HG02610 (cell line): ENCODE data around the gene MYO10.
"Not testable (repeated sequence)": the region's sequence is repeated elsewhere in the genome, so short reads cannot be mapped to it uniquely, and the experiment has no call there.

Source experiments
- ATAC-seq: cut with Tn5 transposase; IDR thresholded peaks from one replicate; pipeline ENCODE4 v1.9.1; 2021; ENCODE audit warnings: mild to moderate bottlenecking, moderate library complexity; ENCODE audit not compliant: unreplicated experiment

MYO10 gene

DNA sequence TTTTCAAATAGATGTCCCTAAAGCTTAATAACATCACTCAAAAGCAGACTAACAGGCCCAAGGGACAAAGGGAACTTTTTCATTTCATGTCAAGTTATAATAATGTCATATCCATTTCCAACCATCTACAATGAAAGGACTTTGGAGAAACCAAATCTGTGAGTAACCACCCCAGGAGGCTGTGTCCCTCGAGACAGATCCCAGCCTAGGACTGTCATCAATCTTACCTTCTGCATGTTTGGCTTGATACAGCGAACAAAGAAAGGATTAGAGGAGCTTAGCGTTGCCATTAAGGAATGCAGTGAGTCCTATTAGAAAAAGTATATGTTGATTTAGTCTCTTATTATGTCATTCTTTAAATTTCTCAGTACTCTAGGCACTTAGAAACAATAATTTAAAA, 181.5 kb downstream of the MYO10 start:
- ATAC-seq, result no peak

DNA sequence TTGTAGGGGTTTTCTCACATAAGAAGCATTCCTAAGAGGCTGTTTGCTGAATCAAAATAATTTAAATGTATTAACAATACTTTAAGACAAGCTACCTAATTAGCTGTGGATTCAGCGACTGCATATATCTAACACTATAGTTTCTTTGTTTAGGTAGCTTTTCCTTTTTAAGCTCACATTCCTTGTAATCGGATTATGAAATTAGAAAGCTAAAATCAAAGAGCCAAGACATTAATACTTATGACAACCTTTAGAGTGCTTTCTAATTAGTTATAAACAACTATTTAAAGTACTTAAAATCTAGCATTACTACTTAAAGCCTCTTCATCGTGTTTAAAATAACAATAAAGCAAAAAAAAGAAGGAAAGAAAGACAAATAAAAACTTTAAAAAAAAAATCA, 182.0 kb downstream of the MYO10 start:
- no peak for ATAC-seq

DNA sequence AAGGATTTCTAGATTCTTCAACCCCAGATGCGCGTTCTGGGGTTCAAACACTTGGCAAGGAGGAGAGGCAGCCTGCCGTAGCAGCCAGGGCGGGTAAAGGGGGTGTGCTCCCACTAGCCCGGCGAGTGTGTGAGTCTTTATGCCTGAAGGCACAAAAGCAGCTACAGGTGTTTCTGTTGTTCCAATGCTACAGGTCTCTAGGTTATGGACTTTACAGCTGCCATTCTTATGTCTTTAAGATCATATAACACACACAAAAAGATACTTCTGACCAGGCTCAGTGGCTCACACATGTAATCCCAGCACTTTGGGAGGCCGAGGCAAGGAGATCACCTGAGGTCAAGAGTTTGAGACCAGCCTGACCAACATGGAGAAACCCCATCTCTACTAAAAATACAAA, 185.6 kb downstream of the MYO10 start:
- no peak for ATAC-seq

DNA sequence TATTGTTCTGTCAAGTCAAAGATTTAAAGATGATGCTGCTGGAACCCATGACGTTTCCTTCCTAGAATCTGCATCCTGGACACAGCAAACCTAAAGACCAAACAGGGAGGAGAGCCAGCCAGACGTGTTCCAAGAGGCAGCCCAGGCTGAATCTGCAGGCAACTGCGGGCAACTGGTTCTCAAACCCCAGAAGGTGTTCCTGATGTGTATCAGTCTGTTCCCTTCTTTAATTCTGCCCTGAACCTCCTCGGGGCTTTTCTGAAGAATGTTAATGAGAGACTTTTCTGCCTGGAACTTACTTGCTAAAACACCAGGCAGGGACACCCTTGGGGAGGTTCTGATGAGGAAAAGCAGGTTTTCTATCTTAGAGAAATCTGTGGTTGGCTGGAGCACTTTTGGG, 186.5 kb downstream of the MYO10 start:
- ATAC-seq, result no peak

DNA sequence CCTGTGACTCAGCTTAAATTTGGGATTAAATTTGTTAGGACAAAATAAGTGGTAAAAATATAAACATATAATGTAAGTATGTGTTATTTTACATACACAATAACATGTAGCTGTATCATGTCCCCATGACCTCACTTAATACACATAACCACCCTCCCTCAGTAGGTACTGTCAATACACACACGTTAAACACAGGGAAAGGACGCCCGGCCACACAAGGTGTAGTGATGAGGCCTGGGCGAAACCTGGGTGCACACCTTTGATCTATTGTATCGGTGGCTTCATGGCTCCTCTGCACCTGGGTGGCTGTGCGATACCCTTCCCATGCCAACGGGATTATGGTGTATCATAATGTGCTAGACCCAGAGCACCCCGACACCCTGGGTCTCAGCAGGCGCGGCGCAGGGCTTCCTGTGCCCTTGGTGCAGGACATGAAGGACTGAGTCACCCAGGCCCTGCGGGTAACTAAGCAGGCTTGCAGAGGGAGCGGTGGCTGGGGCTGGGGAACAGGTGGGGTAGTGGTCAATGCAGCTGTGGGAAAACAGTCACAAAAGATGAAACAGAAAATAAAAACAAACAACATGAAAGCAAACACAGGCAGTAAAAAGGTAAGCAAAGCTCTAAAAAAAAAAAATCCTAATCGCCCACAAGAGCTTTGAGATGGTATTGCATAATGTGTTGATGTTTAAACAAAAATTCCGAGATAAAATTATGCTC, 191.8 kb downstream of the MYO10 start:
- ATAC-seq, result no peak

- ATAC-seq, result no peak
Measured at GRCh38 chr5:16742938-16743337, 193.2 kb downstream of the MYO10 start.

DNA sequence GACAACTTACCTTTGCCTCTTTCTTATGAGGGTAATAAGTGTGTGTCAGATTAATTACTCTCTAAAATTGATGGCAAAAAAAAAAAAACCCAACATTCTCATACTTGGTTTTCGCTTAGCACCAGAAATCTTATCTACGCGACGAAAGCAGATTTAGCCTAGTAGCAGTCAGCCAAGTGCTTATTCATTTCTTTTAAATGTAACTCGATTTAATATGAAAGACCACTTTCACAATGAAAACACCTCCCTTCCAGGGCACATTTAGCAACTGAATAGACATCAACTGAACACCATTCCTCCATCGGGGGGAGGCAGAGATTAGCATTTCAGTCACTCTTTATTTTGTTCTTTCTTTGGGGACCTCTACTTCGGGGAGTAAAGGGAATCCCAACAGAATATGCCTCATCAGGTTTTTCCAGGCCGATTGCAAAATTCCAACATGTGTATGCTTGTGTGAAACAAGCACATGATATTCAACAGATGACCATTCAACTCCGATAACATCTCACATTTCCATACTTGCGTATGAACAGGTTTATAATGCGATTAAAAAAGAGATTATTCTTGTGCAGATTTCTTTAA, 195.2 kb downstream of the MYO10 start:
- ATAC-seq, result no peak

GRCh38 chr5:16740066-16740810, 195.8 kb downstream of the MYO10 start:
- no peak for ATAC-seq

DNA sequence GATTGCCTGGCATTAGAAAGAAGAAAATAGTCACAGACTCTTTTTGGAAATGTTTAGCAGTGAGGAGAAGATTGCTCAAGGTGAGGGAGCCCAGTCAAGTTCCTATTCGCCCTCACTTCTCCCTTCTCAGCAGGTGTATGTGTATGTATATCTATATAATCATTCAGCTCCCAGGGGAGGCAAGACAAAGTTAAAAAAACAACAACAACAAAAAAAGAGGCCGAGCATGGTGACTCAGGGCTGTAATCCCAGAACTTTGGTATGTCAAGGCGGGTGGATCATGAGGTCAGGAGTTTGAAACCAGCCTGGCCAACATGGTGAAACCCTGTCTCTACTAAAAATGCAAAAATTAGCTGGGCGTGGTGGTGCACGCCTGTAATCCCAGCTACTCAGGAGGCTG, 197.7 kb downstream of the MYO10 start:
- ATAC-seq, result not testable (repeated sequence)

DNA sequence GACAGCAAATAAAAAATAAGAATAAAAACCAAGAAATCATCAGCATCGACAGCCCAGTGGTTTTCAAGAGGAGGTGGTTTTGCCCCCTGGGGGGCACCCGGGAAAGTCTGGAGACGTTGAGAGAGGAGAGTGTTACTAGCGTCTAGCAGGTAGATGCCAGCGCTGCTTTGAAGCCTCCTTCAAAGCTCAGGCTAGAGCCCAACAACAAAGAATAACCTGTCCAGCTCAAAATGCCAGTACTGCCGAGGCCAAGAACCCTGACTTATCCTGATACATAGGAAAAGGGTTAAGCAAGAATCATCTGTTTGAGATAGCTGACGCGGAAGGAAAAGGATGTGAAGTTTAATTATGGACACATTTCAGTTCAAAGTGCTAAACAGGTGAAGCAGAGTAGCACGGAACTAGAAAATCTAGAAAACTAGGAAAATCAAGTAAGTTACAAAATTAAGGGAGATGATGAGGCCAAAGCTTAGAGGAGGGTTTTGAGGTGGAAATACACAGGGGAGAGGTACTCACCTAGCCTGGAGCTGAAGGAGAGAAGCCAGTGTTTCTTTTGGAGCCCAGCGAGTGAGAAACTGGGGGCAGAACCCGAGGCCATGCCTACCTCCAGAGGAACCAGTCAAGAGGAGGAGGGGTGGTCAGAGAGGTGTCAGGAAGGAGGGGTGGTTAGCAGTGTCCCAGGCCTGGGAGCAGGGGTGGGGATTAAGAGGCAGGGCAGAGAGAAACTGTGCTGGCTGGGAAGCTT, 198.3 kb downstream of the MYO10 start:
- no peak for ATAC-seq

- ATAC-seq, result no peak
Measured at GRCh38 chr5:16737209-16737608, 198.9 kb downstream of the MYO10 start.

DNA sequence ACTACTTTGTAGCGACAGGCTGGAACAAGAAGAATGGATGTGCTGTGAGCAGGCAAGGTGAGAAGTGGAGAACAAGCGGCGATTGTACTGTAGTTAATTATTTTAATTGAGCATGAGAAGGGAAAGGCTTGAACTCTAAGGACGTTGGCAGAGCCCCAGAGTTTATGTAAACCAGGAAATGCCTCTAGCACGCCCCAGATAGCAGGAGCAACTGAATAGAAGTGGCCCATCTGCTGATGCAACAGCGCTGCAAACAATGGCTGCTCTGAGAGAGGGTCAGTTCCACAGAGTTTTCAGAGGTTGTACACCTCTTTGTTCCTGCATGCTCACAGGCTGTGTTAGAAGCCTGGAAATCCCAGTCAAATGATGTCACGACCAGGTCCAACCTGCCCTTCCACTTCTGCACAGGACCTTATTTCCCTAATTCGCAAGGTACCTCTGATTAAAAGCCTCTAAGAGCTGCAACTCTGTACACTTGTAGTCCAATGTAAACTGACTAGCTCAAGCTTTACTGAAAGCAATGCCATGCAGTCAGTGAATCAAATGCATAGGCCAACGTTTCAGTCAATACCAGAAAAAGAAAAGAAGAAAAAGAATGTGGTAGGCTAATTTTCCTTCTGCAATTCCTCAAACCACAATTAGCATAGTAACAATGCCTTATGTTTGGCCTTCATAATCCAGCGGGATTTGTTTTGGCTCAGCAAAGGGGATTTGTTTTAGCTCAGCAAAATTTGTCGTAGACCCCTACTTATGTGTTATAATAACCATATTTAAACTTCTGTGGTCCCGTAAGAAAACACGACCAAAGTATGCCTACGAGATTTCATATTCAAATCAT, 199.7 kb downstream of the MYO10 start:
- ATAC-seq, result no peak

DNA sequence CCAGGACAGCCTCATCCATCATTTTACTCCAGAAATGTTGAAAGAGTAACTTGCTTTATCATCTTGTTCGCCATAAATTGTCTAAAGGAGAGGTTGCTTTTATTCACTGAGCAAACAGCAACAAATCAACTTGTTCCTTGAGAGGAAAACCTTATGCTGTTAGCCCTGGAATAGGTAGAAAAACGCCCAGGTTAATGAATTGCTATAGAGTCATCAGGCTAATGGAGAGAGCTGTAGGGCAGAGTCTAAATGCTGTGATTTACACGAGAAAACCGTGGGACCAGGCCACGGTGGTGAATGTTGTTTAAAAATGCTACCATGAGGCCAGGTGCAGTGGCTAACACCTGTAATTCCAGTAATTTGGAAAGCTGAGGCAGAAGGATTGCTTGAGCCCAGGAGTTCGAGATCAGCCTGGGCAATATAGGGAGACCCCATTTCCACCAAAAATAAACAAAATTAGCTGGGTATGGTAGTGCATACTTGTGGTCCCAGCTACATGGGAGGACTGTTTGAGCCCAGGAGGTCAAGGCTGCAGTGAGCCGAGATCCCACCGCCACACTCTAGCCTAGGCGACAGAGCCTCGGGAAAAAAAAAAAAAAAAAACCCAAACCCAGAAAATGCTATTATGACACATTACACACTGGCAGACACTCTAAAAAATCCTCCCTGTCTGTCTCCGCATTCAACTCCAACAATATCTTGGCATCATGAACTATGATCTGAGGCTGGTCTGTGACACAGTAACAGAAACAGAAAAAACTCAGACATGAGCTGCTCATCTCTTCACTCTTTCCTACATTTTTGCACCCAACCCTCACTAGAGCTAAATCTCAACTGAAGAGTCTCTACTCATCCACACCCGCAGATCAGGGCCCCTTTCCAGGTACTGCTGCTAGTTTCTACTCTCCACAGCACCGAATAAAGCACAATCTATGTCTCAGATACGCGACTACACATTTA, 200.7 kb downstream of the MYO10 start:
- ATAC-seq, result no peak

GRCh38 chr5:16733331-16734006, 202.6 kb downstream of the MYO10 start:
- no peak for ATAC-seq

- no peak for ATAC-seq
Measured at GRCh38 chr5:16732356-16732755, 203.7 kb downstream of the MYO10 start.

DNA sequence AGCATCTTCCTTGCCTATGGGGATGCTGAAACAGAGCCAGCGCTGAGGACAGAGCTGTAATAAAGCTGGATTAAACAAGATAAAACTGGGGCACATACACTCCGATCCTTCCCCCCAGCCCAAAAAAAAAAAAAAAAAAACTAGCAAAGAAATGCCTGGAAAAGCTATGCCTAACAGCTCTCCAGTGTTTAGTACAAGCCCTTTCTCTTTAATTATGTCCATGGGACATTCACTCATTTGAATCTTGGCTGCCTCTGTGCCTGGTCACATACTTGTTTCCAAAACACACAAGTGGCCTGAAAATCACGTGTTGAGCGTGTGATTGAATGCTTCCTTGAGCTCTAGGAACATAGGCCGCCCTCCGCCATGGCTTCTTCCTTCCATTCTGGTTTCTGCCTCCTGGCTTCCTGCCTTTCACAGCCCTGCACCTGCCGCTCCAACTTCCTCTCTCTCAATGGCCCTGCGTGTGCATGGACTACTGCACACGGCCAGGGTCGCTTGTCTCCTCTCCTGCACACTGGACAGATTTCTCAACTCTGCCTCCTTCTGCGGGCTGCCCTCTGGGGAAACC, 208.2 kb downstream of the MYO10 start:
- ATAC-seq, result no peak

GRCh38 chr5:16726538-16726946, 209.5 kb downstream of the MYO10 start:
- no peak for ATAC-seq

- ATAC-seq, result no peak
Measured at GRCh38 chr5:16725575-16725974, 210.5 kb downstream of the MYO10 start.

- ATAC-seq, result no peak
Measured at GRCh38 chr5:16723821-16724220, 212.3 kb downstream of the MYO10 start.
